Tibial nerve (tissue), 4 donors: ENCODE results near the gene VSIG1. TPM values are rescaled to one million over a fixed set of nuclear protein-coding genes. Genes with fewer than 3 reads are reported as not detected.

ENCODE experiments used
- DNase-seq, 2 donors: peaks; one replicate each; pipeline ENCODE4 v3.0.0-alpha.2; 2019; ENCODE audit warnings: low spot score in 2 of 2
- H3K27ac ChIP-seq, 4 donors: fragments of 200-600 bp; sonication (generic) in 3 of 4; one replicate each; pipeline ENCODE4 v1.5.1; 2017 to 2019; ENCODE audit warnings: mild to moderate bottlenecking in 1 of 4
- H3K27me3 ChIP-seq, 2 donors: fragments of 200-600 bp; sonication (generic) in 1 of 2; one replicate each; pipeline versions ENCODE4 v1.5.1 to v1.6.0; 2017 to 2019
- H3K36me3 ChIP-seq, 3 donors: fragments of 200-600 bp; sonication (generic); one replicate each; pipeline ENCODE4 v1.5.1; 2018 to 2019
- H3K4me1 ChIP-seq, 4 donors: fragments of 200-600 bp; sonication (generic) in 3 of 4; one replicate each; pipeline ENCODE4 v1.5.1; 2017 to 2019
- H3K4me3 ChIP-seq, 4 donors: fragments of 200-600 bp; sonication (generic) in 3 of 4; one replicate each; pipeline ENCODE4 v1.5.1; 2017 to 2019; ENCODE audit warnings: mild to moderate bottlenecking in 1 of 4, moderate library complexity in 1 of 4
- H3K9me3 ChIP-seq, 4 donors: fragments of 200-600 bp; sonication (generic) in 3 of 4; one replicate each; pipeline ENCODE4 v1.5.1; 2017 to 2019
- EP300 ChIP-seq, 2 donors: sonication (generic); formaldehyde crosslinking; IDR thresholded peaks; one replicate each; pipeline ENCODE4 v1.6.1; 2017; ENCODE audit warnings: antibody characterized with exemption in 2 of 2, mild to moderate bottlenecking in 1 of 2
- POLR2A ChIP-seq, 2 donors: fragments of 450-650 bp; IDR thresholded peaks; one replicate each; pipeline ENCODE4 v1.6.1; 2017; ENCODE audit warnings: antibody characterized with exemption in 2 of 2, mild to moderate bottlenecking in 2 of 2, moderate library complexity in 2 of 2
- WGBS, 2 donors: methylation state at CpG; one replicate each; pipeline ENCODE4 v1.1.5; 2018; 5-methylcytosine and 5-hydroxymethylcytosine counted together
- total RNA-seq, 4 donors: library from RNA; depleted of rRNA; stranded (reverse); fragments of >200 nt; gene quantifications; one replicate each; pipeline ENCODE4 v1.1.0, GENCODE V29; 2016
- TF ChIP-seq, protein P1 (sequence below), 5 experiments: fragments of 200-600 bp in 3 of 5; fragments of 450-650 bp in 2 of 5; sonication (generic) in 3 of 5; IDR thresholded peaks; one replicate each; pipeline ENCODE4 v1.5.1; 2016 to 2019; ENCODE audit warnings: antibody characterized with exemption in 5 of 5, mild to moderate bottlenecking in 3 of 5, moderate library complexity in 2 of 5

Gene VSIG1
- total RNA-seq: under 1 TPM in 1 of 4 donors, not detected in 3; 0.30 TPM

GRCh38 chrX:108044554-108045256 is at the start of gene VSIG1:
VSIG1 (plus strand) TSS chrX:108045065; CDS start chrX:108045131, 66 bp downstream.
- TF ChIP-seq EP300 (IDR thresholded peaks at IDR 0.05): no peak
- TF ChIP-seq, protein P1, sequence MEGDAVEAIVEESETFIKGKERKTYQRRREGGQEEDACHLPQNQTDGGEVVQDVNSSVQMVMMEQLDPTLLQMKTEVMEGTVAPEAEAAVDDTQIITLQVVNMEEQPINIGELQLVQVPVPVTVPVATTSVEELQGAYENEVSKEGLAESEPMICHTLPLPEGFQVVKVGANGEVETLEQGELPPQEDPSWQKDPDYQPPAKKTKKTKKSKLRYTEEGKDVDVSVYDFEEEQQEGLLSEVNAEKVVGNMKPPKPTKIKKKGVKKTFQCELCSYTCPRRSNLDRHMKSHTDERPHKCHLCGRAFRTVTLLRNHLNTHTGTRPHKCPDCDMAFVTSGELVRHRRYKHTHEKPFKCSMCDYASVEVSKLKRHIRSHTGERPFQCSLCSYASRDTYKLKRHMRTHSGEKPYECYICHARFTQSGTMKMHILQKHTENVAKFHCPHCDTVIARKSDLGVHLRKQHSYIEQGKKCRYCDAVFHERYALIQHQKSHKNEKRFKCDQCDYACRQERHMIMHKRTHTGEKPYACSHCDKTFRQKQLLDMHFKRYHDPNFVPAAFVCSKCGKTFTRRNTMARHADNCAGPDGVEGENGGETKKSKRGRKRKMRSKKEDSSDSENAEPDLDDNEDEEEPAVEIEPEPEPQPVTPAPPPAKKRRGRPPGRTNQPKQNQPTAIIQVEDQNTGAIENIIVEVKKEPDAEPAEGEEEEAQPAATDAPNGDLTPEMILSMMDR (IDR thresholded peaks at IDR 0.05): no peak
- H3K4me3 ChIP-seq: no peak within 1 kb of the TSS
- no peak for DNase-seq
- H3K9me3 ChIP-seq: no peaks in the 10 kb centered on the region
- H3K36me3 ChIP-seq: no peaks in the 10 kb centered on the region
- H3K27me3 ChIP-seq: peaks cover 0 to 23% of the 10 kb centered on the region in 2 donors
- H3K27ac ChIP-seq: no peak within 1 kb of the TSS
- H3K4me1 ChIP-seq: no peaks in the 10 kb centered on the region
- WGBS, 2 donors: 69 to 80% methylated on average over 10 of the region's 10 CpGs

GRCh38 chrX:107996124-107996523 is 48.7 kb upstream of the VSIG1 start:
- Histone ChIP-seq H3K4me3 (no peak overlapping the region), H3K27me3 (no peaks in the 10 kb centered on the region), H3K9me3 (no peaks in the 10 kb centered on the region), H3K27ac (no peak overlapping the region), H3K36me3 (no peaks in the 10 kb centered on the region), H3K4me1 (no peaks in the 10 kb centered on the region)
- no peak for DNase-seq
- TF ChIP-seq, protein P1 (IDR thresholded peaks at IDR 0.05): no peak
- TF ChIP-seq POLR2A (IDR thresholded peaks at IDR 0.05) (no peak), EP300 (IDR thresholded peaks at IDR 0.05) (no peak)
- 72 to 76% methylated on average over 6 of the region's 6 CpGs for WGBS, 2 donors

- TF ChIP-seq EP300 (IDR thresholded peaks at IDR 0.05) (no peak), POLR2A (IDR thresholded peaks at IDR 0.05) (no peak)
- TF ChIP-seq, protein P1 (IDR thresholded peaks at IDR 0.05): no peak
- no peaks in the 10 kb centered on the region for H3K9me3 ChIP-seq
- no peak for DNase-seq
- no peaks in the 10 kb centered on the region for H3K36me3 ChIP-seq
- no peaks in the 10 kb centered on the region for H3K4me1 ChIP-seq
- no peak overlapping the region for H3K4me3 ChIP-seq
- H3K27me3 ChIP-seq: peaks cover 0 to 12% of the 10 kb centered on the region in 2 donors
- H3K27ac ChIP-seq: no peak overlapping the region
- WGBS, 2 donors: 47% methylated on average over 2 of the region's 2 CpGs; no CpG with 5 or more reads in 1 of the 2 donors
These were observed 44.1 kb upstream of the VSIG1 start for GRCh38 chrX:108000751-108001150.

GRCh38 chrX:108001218-108001814 is 43.5 kb upstream of the VSIG1 start:
- peaks cover 0 to 12% of the 10 kb centered on the region in 2 donors for H3K27me3 ChIP-seq
- 23 to 36% methylated on average over 7 to 11 of the region's 11 CpGs for WGBS, 2 donors
- no peaks in the 10 kb centered on the region for H3K9me3 ChIP-seq
- no peaks in the 10 kb centered on the region for H3K36me3 ChIP-seq
- no peak overlapping the region for H3K27ac ChIP-seq
- H3K4me1 ChIP-seq: no peaks in the 10 kb centered on the region
- DNase-seq: no peak
- TF ChIP-seq EP300 (IDR thresholded peaks at IDR 0.05): no peak
- TF ChIP-seq, protein P1 (IDR thresholded peaks at IDR 0.05): peak in 1 of 5 experiments; percentile 10
- TF ChIP-seq POLR2A (IDR thresholded peaks at IDR 0.05): no peak
- no peak overlapping the region for H3K4me3 ChIP-seq

DNA sequence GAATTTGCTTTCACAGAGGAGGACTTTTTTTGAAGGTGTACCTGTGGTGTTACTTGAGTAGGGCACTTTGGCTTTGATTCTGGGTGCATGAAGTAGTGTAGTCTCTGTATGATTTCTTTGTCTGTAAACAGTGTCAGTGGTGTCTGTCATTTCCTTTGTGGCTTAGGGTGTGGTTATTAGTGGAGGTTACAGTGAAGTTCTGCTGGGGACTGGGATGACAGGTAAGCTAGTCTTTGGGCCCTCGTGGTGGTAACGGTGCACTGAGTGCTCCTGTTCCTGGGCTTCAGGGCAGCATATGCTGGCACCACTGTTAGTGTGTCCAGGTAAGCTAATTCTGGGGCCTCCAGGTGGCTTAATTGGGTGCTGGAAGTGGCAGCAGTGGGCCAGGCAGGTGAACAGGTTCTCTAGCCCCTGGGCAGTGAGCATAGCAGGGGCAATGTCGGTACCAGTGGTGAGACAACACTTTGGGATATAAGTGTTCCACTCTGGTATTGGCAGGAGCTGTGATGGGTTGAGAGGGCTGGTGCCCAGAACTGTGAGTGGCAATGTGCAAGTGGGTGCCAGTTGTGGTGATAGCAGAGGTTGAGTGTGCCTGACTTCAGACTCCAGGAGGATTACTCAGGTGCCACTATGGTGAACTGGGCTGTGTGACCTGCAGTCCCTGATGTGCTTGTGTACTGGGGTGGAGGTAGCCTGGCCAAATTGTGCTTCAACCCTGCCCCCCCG is 26.0 kb upstream of the VSIG1 start:
- Histone ChIP-seq H3K4me1 (no peaks in the 10 kb centered on the region), H3K27ac (no peak overlapping the region), H3K36me3 (no peaks in the 10 kb centered on the region), H3K27me3 (peaks cover 0 to 3% of the 10 kb centered on the region in 2 donors), H3K4me3 (no peak overlapping the region), H3K9me3 (no peaks in the 10 kb centered on the region)
- DNase-seq: no peak
- WGBS, 2 donors: 80 to 94% methylated on average over 3 to 4 of the region's 4 CpGs
- TF ChIP-seq, protein P1 (IDR thresholded peaks at IDR 0.05): no peak
- TF ChIP-seq EP300 (IDR thresholded peaks at IDR 0.05) (no peak), POLR2A (IDR thresholded peaks at IDR 0.05) (no peak)
